ENCODE measurements around the gene ARHGEF19.

DNA sequence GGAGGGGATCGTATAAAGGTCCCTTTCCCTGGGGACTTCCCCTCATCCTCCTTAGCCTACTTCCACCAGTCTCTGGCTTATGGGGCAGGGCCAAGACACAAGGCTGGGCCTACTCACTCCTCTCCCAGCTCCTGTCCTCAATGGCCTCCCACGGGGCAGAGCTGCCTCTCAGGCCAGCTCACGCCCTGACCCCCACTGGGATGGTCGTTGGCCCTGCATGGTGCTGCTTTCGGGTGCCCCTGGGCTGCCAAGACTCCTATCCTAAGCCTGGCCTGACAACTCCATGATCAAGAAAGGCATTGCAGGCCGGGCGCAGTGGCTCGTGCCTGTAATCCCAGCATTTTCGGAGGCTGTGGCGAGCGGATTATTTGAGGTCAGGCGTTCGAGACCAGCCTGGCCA, 18.3 kb upstream of the ARHGEF19 start:
- TF ChIP-seq, protein P1, sequence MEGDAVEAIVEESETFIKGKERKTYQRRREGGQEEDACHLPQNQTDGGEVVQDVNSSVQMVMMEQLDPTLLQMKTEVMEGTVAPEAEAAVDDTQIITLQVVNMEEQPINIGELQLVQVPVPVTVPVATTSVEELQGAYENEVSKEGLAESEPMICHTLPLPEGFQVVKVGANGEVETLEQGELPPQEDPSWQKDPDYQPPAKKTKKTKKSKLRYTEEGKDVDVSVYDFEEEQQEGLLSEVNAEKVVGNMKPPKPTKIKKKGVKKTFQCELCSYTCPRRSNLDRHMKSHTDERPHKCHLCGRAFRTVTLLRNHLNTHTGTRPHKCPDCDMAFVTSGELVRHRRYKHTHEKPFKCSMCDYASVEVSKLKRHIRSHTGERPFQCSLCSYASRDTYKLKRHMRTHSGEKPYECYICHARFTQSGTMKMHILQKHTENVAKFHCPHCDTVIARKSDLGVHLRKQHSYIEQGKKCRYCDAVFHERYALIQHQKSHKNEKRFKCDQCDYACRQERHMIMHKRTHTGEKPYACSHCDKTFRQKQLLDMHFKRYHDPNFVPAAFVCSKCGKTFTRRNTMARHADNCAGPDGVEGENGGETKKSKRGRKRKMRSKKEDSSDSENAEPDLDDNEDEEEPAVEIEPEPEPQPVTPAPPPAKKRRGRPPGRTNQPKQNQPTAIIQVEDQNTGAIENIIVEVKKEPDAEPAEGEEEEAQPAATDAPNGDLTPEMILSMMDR (IDR thresholded peaks at IDR 0.05): no peak
- TF ChIP-seq POLR2A (IDR thresholded peaks at IDR 0.05): no peak

All from adrenal gland (tissue), 5 donors.